ENCODE data around the gene AP2A2. TPM values are rescaled to one million over a fixed set of nuclear protein-coding genes. Genes with fewer than 3 reads are reported as not detected.

AP2A2 gene
- total RNA-seq, 1 experiment from 2014 or later = 47.1 TPM

DNA sequence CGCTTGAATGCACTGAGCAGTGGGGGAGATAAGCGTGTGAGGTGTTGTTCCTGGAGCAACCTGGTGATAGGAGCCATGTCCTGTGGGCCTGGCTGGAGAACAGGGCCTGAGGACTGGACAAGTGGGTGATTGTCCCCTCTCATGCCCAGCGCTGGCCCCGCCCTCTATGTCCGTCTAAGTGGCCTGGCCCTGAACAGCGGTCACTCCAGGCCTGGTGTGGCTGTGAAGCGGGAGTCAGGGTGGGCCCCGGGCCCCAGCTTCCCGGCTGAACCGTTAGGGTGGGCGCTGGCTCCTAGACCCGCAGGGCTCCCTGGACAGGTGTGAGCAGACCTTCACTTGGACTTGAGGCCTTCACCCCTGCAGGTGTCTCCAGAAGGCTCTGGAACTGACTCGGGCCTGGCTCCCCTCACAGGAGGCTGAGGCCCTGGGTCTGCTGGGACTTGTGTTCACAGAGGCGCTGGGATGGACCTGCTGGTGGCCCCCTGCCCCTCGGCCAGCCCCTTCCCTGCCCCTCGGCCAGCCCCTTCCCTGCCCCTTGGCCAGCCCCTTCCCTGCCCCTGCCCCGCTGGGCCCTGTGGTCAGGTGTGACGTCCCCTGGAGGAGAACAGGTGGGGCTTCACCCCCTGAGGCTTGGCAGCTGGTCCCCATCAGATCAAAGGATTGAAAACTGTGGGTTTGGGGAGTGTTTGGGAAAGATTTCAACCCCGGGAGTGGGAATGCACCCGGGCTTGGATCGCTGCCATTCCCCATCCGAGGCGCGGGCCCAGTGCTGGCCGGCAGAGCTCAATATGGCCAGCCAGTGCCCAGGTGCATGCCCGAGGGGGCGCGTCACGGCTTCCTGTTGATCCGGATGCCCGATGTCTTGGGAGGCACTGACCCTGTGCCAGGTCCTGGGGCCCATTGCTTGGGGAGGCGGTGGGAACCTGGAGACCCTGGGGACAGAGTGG is 114.1 kb downstream of the AP2A2 start (continued):
- TF ChIP-seq MXD4 (CRISPR knock-in tag; IDR thresholded peaks at IDR 0.05; ENCODE audit: borderline replicate concordance) = no peak
- TF ChIP-seq ZNF416 (CRISPR knock-in tag; IDR thresholded peaks at IDR 0.05) = no peak
- TF ChIP-seq, protein P1, sequence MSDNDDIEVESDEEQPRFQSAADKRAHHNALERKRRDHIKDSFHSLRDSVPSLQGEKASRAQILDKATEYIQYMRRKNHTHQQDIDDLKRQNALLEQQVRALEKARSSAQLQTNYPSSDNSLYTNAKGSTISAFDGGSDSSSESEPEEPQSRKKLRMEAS (CRISPR knock-in tag; IDR thresholded peaks at IDR 0.05) = no peak
- TF ChIP-seq, protein P2, sequence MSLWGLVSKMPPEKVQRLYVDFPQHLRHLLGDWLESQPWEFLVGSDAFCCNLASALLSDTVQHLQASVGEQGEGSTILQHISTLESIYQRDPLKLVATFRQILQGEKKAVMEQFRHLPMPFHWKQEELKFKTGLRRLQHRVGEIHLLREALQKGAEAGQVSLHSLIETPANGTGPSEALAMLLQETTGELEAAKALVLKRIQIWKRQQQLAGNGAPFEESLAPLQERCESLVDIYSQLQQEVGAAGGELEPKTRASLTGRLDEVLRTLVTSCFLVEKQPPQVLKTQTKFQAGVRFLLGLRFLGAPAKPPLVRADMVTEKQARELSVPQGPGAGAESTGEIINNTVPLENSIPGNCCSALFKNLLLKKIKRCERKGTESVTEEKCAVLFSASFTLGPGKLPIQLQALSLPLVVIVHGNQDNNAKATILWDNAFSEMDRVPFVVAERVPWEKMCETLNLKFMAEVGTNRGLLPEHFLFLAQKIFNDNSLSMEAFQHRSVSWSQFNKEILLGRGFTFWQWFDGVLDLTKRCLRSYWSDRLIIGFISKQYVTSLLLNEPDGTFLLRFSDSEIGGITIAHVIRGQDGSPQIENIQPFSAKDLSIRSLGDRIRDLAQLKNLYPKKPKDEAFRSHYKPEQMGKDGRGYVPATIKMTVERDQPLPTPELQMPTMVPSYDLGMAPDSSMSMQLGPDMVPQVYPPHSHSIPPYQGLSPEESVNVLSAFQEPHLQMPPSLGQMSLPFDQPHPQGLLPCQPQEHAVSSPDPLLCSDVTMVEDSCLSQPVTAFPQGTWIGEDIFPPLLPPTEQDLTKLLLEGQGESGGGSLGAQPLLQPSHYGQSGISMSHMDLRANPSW (CRISPR knock-in tag; conservative IDR thresholded peaks at IDR 0.05; ENCODE audit: low read depth) = no peak
- no peak for TF ChIP-seq ZNF396 (CRISPR knock-in tag; IDR thresholded peaks at IDR 0.05; ENCODE audit: borderline replicate concordance)

DNA sequence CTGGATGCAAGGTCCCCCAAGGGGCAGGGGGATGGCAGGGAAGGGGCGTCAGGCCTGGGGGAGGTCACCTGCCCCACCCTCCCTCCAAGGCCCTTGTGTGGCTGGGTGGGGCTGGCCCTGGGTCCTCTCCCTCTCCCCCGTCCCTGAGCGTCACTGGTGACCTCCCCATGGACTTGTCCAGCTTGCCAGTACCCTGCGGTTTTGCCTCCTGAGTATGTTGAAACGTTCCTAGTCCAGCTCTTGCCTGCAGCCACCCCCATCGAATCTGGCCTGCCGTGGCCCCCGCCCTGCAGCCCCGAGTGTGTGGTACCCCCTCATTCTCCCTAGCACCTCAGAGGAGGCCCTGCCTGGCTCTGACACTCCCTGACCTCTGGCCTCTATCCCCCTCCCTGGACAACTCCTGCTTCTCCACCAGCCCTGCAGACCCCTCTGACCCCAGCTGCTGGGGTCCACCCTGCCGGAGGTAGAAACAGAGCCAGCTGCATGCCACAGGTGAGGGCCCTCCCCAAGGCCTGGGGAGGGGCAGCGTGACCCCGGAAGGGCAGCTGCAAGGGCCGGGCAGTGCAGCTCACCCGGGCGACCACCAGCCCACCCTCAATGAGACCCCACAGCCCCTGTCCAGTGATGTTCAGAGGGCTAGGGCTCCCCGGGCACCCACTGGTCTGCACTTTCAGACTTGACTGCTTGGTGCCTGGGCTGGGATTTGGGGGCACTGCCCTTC is 114.9 kb downstream of the AP2A2 start:
- no peak overlapping the region for H3K4me3 Mint-ChIP-seq
- H3K27me3 Mint-ChIP-seq (ENCODE audit: low read depth) = no peaks in the 10 kb centered on the region; the same call in 1 of the 2 replicates
- no peaks in the 10 kb centered on the region for H3K4me1 Mint-ChIP-seq
- ATAC-seq (no peak), DNase-seq (ENCODE audit: low spot score) (no peak)
- peaks cover 6% of the 10 kb centered on the region for H3K9me3 Mint-ChIP-seq
- POLR2A ChIA-PET = no interaction called here
- CTCF ChIA-PET = interaction anchor here (0.5 to 1.0 kb wide), 2 partner anchors 10 to 299 kb away, joined by 4 to 6 read pairs; no protein-coding TSS in a partner anchor
- no peak overlapping the region for H3K27ac Mint-ChIP-seq
- no peak for TF ChIP-seq CREM (CRISPR knock-in tag; IDR thresholded peaks at IDR 0.05)
- H3K36me3 Mint-ChIP-seq = no peaks in the 10 kb centered on the region

DNA sequence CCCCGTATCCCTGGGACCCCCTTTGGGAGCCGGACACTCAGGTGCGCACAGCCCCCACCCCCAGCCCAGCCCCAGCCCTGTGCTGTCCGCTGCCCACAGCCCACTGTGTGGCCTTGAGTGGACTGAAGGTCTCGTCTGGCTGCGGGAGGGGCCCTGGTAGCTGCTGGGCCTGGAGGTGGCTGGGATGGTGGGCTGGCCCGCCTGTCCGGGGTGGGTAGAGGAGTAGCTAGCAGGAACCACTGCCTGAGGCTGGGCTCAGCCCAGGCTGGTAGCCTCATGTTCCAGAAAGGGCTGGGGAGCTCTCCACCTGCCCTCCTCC is 115.4 kb downstream of the AP2A2 start:
- CTCF ChIA-PET = interaction anchor here (1.0 kb wide), 1 partner anchor 10 kb away, joined by 4 read pairs; no protein-coding TSS in a partner anchor
- Mint-ChIP-seq H3K4me3 (no peak overlapping the region), H3K9me3 (peaks cover 6% of the 10 kb centered on the region), H3K4me1 (no peaks in the 10 kb centered on the region), H3K27me3 (ENCODE audit: low read depth) (no peaks in the 10 kb centered on the region; the same call in 1 of the 2 replicates), H3K27ac (no peak overlapping the region), H3K36me3 (no peaks in the 10 kb centered on the region)
- ATAC-seq (no peak), DNase-seq (ENCODE audit: low spot score) (no peak)
- TF ChIP-seq SP1 (CRISPR knock-in tag; conservative IDR thresholded peaks at IDR 0.05) (no peak), ZNF396 (CRISPR knock-in tag; IDR thresholded peaks at IDR 0.05; ENCODE audit: borderline replicate concordance) (no peak), GABPB1 (CRISPR knock-in tag; IDR thresholded peaks at IDR 0.05) (no peak), NFE2L1 (CRISPR knock-in tag; IDR thresholded peaks at IDR 0.05) (no peak), NFATC4 (CRISPR knock-in tag; IDR thresholded peaks at IDR 0.05) (no peak), TEAD4 (CRISPR knock-in tag; IDR thresholded peaks at IDR 0.05) (no peak), TEAD1 (CRISPR knock-in tag; IDR thresholded peaks at IDR 0.05) (no peak), IRF2 (CRISPR knock-in tag; IDR thresholded peaks at IDR 0.05; ENCODE audit: borderline replicate concordance, low read depth) (no peak), JUN (CRISPR knock-in tag; IDR thresholded peaks at IDR 0.05) (no peak)
- TF ChIP-seq, protein P3, sequence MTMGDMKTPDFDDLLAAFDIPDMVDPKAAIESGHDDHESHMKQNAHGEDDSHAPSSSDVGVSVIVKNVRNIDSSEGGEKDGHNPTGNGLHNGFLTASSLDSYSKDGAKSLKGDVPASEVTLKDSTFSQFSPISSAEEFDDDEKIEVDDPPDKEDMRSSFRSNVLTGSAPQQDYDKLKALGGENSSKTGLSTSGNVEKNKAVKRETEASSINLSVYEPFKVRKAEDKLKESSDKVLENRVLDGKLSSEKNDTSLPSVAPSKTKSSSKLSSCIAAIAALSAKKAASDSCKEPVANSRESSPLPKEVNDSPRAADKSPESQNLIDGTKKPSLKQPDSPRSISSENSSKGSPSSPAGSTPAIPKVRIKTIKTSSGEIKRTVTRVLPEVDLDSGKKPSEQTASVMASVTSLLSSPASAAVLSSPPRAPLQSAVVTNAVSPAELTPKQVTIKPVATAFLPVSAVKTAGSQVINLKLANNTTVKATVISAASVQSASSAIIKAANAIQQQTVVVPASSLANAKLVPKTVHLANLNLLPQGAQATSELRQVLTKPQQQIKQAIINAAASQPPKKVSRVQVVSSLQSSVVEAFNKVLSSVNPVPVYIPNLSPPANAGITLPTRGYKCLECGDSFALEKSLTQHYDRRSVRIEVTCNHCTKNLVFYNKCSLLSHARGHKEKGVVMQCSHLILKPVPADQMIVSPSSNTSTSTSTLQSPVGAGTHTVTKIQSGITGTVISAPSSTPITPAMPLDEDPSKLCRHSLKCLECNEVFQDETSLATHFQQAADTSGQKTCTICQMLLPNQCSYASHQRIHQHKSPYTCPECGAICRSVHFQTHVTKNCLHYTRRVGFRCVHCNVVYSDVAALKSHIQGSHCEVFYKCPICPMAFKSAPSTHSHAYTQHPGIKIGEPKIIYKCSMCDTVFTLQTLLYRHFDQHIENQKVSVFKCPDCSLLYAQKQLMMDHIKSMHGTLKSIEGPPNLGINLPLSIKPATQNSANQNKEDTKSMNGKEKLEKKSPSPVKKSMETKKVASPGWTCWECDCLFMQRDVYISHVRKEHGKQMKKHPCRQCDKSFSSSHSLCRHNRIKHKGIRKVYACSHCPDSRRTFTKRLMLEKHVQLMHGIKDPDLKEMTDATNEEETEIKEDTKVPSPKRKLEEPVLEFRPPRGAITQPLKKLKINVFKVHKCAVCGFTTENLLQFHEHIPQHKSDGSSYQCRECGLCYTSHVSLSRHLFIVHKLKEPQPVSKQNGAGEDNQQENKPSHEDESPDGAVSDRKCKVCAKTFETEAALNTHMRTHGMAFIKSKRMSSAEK (CRISPR knock-in tag; IDR thresholded peaks at IDR 0.05; ENCODE audit: borderline replicate concordance) = no peak
- TF ChIP-seq, protein P4, sequence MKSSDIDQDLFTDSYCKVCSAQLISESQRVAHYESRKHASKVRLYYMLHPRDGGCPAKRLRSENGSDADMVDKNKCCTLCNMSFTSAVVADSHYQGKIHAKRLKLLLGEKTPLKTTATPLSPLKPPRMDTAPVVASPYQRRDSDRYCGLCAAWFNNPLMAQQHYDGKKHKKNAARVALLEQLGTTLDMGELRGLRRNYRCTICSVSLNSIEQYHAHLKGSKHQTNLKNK (CRISPR knock-in tag; IDR thresholded peaks at IDR 0.05) = no peak
- TF ChIP-seq, protein P5, sequence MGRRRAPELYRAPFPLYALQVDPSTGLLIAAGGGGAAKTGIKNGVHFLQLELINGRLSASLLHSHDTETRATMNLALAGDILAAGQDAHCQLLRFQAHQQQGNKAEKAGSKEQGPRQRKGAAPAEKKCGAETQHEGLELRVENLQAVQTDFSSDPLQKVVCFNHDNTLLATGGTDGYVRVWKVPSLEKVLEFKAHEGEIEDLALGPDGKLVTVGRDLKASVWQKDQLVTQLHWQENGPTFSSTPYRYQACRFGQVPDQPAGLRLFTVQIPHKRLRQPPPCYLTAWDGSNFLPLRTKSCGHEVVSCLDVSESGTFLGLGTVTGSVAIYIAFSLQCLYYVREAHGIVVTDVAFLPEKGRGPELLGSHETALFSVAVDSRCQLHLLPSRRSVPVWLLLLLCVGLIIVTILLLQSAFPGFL (CRISPR knock-in tag; IDR thresholded peaks at IDR 0.05; ENCODE audit: borderline replicate concordance) = no peak
- TF ChIP-seq, protein P6, sequence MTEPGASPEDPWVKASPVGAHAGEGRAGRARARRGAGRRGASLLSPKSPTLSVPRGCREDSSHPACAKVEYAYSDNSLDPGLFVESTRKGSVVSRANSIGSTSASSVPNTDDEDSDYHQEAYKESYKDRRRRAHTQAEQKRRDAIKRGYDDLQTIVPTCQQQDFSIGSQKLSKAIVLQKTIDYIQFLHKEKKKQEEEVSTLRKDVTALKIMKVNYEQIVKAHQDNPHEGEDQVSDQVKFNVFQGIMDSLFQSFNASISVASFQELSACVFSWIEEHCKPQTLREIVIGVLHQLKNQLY (CRISPR knock-in tag; IDR thresholded peaks at IDR 0.05) = no peak
- POLR2A ChIA-PET = no interaction called here

Measured in WTC11 (cell line).